HepG2 (cell line): Measurements from ENCODE around the gene HLA-DRB1. TPM values are rescaled to one million over a fixed set of nuclear protein-coding genes. Genes with fewer than 3 reads are reported as not detected.
A peak's percentile ranks its signal among the peaks of the same experiment; 100 is the strongest.

Source experiments
- ATAC-seq: fragments of 200-7000 bp; cut with Tn5 transposase; 3 replicates; pipeline ENCODE4 v1.9.1; 2020; ENCODE audit warnings: mild to moderate bottlenecking, moderate library complexity
- Bru-seq: library from RNA; stranded (reverse); fragments of 400-500 nt; gene quantifications from one replicate; lab custom pipeline; 2021; lab: Mats Ljungman, UMichigan
- BruChase-seq, 2 experiments: library from RNA; stranded (reverse); fragments of 400-500 nt; gene quantifications; one replicate each; lab custom pipeline; 2021; lab: Mats Ljungman, UMichigan
- BruUV-seq: library from RNA; stranded (reverse); fragments of 400-500 nt; replicated peaks from 2 replicates; lab custom pipeline; 2021; lab: Mats Ljungman, UMichigan
- CTCF ChIA-PET: fragments of 300-600 bp; formaldehyde crosslinking; extraction: SDS; loops from one replicate; lab custom pipeline; 2021; ENCODE audit warnings: low total read pairs, inconsistent platforms, low intra/inter-chr PET ratio; lab: Yijun Ruan, JAX
- POLR2A ChIA-PET: fragments of 350-600 bp; sonication (Branson Sonifier 250); formaldehyde crosslinking; loops from one replicate; lab custom pipeline; 2020; ENCODE audit warnings: antibody characterized with exemption, inconsistent platforms; lab: Yijun Ruan, JAX
- DNase-seq: peaks from one replicate; pipeline ENCODE4 v3.0.0-alpha.2; 2015; ENCODE audit warnings: low spot score
- FAIRE-seq: peaks from 3 replicates; lab custom pipeline; 2011; peaks lifted over from hg19 to GRCh38; lab: Jason Lieb, UNC
- H2AFZ ChIP-seq: one replicate; pipeline ENCODE4 v1.6.1; 2011; ENCODE audit warnings: low read length, inconsistent platforms
- H3K27ac ChIP-seq: fragments of 300-600 bp; 3 replicates; pipeline ENCODE4 v1.8.0; 2011; ENCODE audit warnings: mixed run types, mild to moderate bottlenecking, mixed read lengths, low read length, inconsistent platforms; ENCODE audit not compliant: insufficient read depth; ENCODE audit errors: extremely low read length
- H3K27me3 ChIP-seq, 2 experiments: fragments of 200-600 bp in 1 of 2; 2 replicates in 1 of 2; 3 replicates in 1 of 2; pipeline versions ENCODE4 v1.6.0 to v1.8.0; 2011; ENCODE audit warnings: low read length in 2 of 2, mild to moderate bottlenecking in 2 of 2, moderate library complexity in 2 of 2, inconsistent platforms in 1 of 2; ENCODE audit not compliant: insufficient read depth in 2 of 2, control insufficient read depth in 1 of 2
- H3K36me3 ChIP-seq, 2 experiments: fragments of 200-600 bp in 1 of 2; replicated peaks in 1 of 2; 2 replicates in 1 of 2; 3 replicates in 1 of 2; pipeline versions ENCODE4 v1.5.1 to v1.8.0; 2011; ENCODE audit warnings: low read length in 2 of 2, inconsistent platforms in 1 of 2; ENCODE audit not compliant: insufficient read depth in 2 of 2, control insufficient read depth in 1 of 2
- H3K4me1 ChIP-seq: 2 replicates; pipeline ENCODE4 v1.5.1; 2012; ENCODE audit warnings: low read length, inconsistent platforms; ENCODE audit not compliant: insufficient read depth
- H3K4me2 ChIP-seq: 2 replicates; pipeline ENCODE4 v1.6.0; 2011; ENCODE audit warnings: low read depth, low read length, inconsistent platforms
- H3K4me3 ChIP-seq, 3 experiments: fragments of 200-600 bp in 1 of 3; sonication (generic), shearing (Covaris generic) in 1 of 3; replicated peaks in 1 of 3; 2 replicates each; pipeline ENCODE4 v1.5.1; 2011 to 2016; ENCODE audit warnings: low read length in 3 of 3, inconsistent platforms in 2 of 3, low read depth in 2 of 3, mild to moderate bottlenecking in 2 of 3, control low read depth in 1 of 3, mixed read lengths in 1 of 3; ENCODE audit not compliant: insufficient read depth in 1 of 3
- H3K79me2 ChIP-seq: one replicate; pipeline ENCODE4 v1.6.1; 2011; ENCODE audit warnings: low read length, inconsistent platforms; ENCODE audit not compliant: insufficient read depth
- H3K9ac ChIP-seq: 2 replicates; pipeline ENCODE4 v1.6.0; 2011; ENCODE audit warnings: mild to moderate bottlenecking, low read depth, low read length, inconsistent platforms; ENCODE audit not compliant: insufficient read depth
- H3K9me3 ChIP-seq: 2 replicates; pipeline ENCODE4 v1.5.1; 2012; ENCODE audit warnings: mild to moderate bottlenecking, low read length
- H4K20me1 ChIP-seq: 2 replicates; pipeline ENCODE4 v1.6.0; 2011; ENCODE audit warnings: inconsistent platforms, mild to moderate bottlenecking, low read length, moderate library complexity; ENCODE audit not compliant: insufficient read depth
- CREB1 ChIP-seq, 2 experiments: fragments of 450-650 bp in 1 of 2; IDR thresholded peaks; 2 replicates each; pipeline ENCODE4 v1.6.1; 2016 to 2017; ENCODE audit warnings: control low read depth in 1 of 2, mild to moderate bottlenecking in 1 of 2, missing compliant biosample characterization in 1 of 2, missing genetic modification characterization in 1 of 2
- ELK4 ChIP-seq: sonication (generic); formaldehyde crosslinking; IDR thresholded peaks from 2 replicates; pipeline ENCODE4 v1.9.0; 2021; ENCODE audit warnings: missing genetic modification reagents, borderline replicate concordance
- RFX5 ChIP-seq: IDR thresholded peaks from 2 replicates; pipeline ENCODE4 v1.6.1; 2011; ENCODE audit warnings: low read depth, low read length, improper control_type of control experiment
- RFXANK ChIP-seq: IDR thresholded peaks from 2 replicates; pipeline ENCODE4 v1.6.1; 2016
- RFXAP ChIP-seq: sonication (generic); formaldehyde crosslinking; IDR thresholded peaks from 2 replicates; pipeline ENCODE4 v1.4.0; 2020; ENCODE audit warnings: missing genetic modification reagents, borderline replicate concordance
- SUZ12 ChIP-seq: fragments of 150-350 bp; IDR thresholded peaks from 2 replicates; pipeline ENCODE4 v1.6.1; 2014; ENCODE audit warnings: low read depth, low read length
- WGBS: methylation state at CpG from one replicate; pipeline ENCODE4 v1.1.6; 2017; ENCODE audit warnings: low lambda C conversion rate; 5-methylcytosine and 5-hydroxymethylcytosine counted together
- in situ Hi-C: cut with HindIII; loops from 2 replicates; pipeline ENCODE4 v1.10.0; 2017; ENCODE audit warnings: low pct_unique_long_range_greater_than_20kb; ENCODE audit not compliant: extremely low pct_ligation_motif_present
- intact Hi-C: fragments of 100-400 bp; cut with micrococcal nuclease; formaldehyde crosslinking; loops from one replicate; pipeline ENCODE4 v1.10.0; 2022; ENCODE audit not compliant: unreplicated experiment
- long read RNA-seq, 2 experiments: library from RNA in 1 of 2; library from polyadenylated mRNA in 1 of 2; stranded (forward) in 1 of 2; unstranded in 1 of 2; transcript quantifications; one replicate each; pipeline ENCODE4 v2.0.0, GENCODE V29; 2019 to 2022
- polyA minus RNA-seq, 3 experiments: library from RNA; depleted of rRNA, polyadenylated mRNA; stranded (reverse); fragments of >200 nt; gene quantifications; 2 replicates each; pipeline ENCODE4 v1.2.3, GENCODE V29; 2011; ENCODE audit warnings: low replicate concordance in 1 of 3
- polyA plus RNA-seq, 8 experiments: library from polyadenylated mRNA; depleted of rRNA in 3 of 8; stranded (reverse) in 7 of 8; unstranded in 1 of 8; fragments of >200 nt; fragmentation: Illumina TruSeq in 4 of 8; extraction: Trizol in 4 of 8; gene quantifications; 2 replicates each; pipeline versions ENCODE4 v1.2.1 to v1.2.3, GENCODE V29; 2011 to 2016; ENCODE audit warnings: low read depth in 4 of 8, missing spikeins in 1 of 8, mixed read lengths in 1 of 8; ENCODE audit not compliant: insufficient read depth in 1 of 8
- total RNA-seq, 5 experiments: library from RNA; depleted of rRNA; stranded (reverse); fragments of >200 nt; fragmentation: Illumina TruSeq; extraction: Trizol; gene quantifications; 2 replicates each; pipeline ENCODE4 v1.2.3, GENCODE V29; 2016; ENCODE audit warnings: low read depth in 1 of 5

The HLA-DRB1 gene
- total RNA-seq (2016; rRNA removed; fragmentation: Illumina TruSeq; extraction: Trizol) = 0.09 TPM in 1 of 2 replicates, not detected in the other
- total RNA-seq (2016; cell fraction: cytosol; rRNA removed; fragmentation: Illumina TruSeq; extraction: Trizol; ENCODE audit: low read depth) = not detected in 2 replicates
- total RNA-seq (2016; cell fraction: insoluble cytoplasmic fraction; rRNA removed; fragmentation: Illumina TruSeq; extraction: Trizol) = not detected in 2 replicates
- not detected in 2 replicates for total RNA-seq (2016; cell fraction: membrane; rRNA removed; fragmentation: Illumina TruSeq; extraction: Trizol)
- total RNA-seq (2016; cell fraction: nucleus; rRNA removed; fragmentation: Illumina TruSeq; extraction: Trizol) = not detected in 2 replicates
- not detected in 2 replicates for polyA plus RNA-seq (2011; rRNA removed)
- polyA plus RNA-seq (2011; cell fraction: cytosol; rRNA removed) = 0.11 and 0.13 TPM in 2 replicates
- polyA plus RNA-seq (2011; cell fraction: nucleus; rRNA removed) = 0.28 TPM in 1 of 2 replicates, not detected in the other
- not detected in 2 replicates for polyA plus RNA-seq (2012)
- polyA plus RNA-seq (2016; cell fraction: cytosol; fragmentation: Illumina TruSeq; extraction: Trizol; ENCODE audit: low read depth) = not detected in 2 replicates
- not detected in 2 replicates for polyA plus RNA-seq (2016; cell fraction: insoluble cytoplasmic fraction; fragmentation: Illumina TruSeq; extraction: Trizol; ENCODE audit: low read depth)
- polyA plus RNA-seq (2016; cell fraction: membrane; fragmentation: Illumina TruSeq; extraction: Trizol; ENCODE audit: low read depth) = not detected in 2 replicates
- polyA plus RNA-seq (2016; cell fraction: nucleus; fragmentation: Illumina TruSeq; extraction: Trizol; ENCODE audit: insufficient read depth, low read depth) = not detected in 2 replicates
- 0.23 TPM in 1 of 2 replicates, not detected in the other for polyA minus RNA-seq (2011; rRNA and poly(A)+ RNA removed; ENCODE audit: low replicate concordance)
- polyA minus RNA-seq (2011; cell fraction: cytosol; rRNA and poly(A)+ RNA removed) = not detected in 2 replicates
- not detected in 2 replicates for polyA minus RNA-seq (2011; cell fraction: nucleus; rRNA and poly(A)+ RNA removed)
- Bru-seq, nascent RNA = percentile 20 among the genes with signal in this experiment
- percentile 26 among the genes with signal in this experiment for BruChase-seq, experiment 1, labeled RNA remaining after a 6-hour chase
- BruChase-seq, experiment 2, labeled RNA remaining after a 2-hour chase = percentile 30 among the genes with signal in this experiment
- long read RNA-seq, experiment 1 = 0 reads
- long read RNA-seq, experiment 2 = 0 reads

- Histone ChIP-seq H4K20me1 (no peaks in the 10 kb centered on the region), H3K4me1 (no peaks in the 10 kb centered on the region), H3K27ac (no peak within 1 kb of the TSS), H3K27me3 (no peaks in the 10 kb centered on the region; a peak in 1 of 5 replicates), H2AFZ (no peak within 1 kb of the TSS), H3K4me2 (no peak within 1 kb of the TSS), H3K36me3 (no peaks in the 10 kb centered on the region), H3K9me3 (no peaks in the 10 kb centered on the region), H3K9ac (no peak within 1 kb of the TSS), H3K4me3 (no peak within 1 kb of the TSS), H3K79me2 (no peaks in the 10 kb centered on the region)
- intact Hi-C loops (no loop called here), in situ Hi-C loops (loop anchor here (5.0 kb wide), 1 partner anchor 63 kb away; no protein-coding TSS in a partner anchor)
- WGBS = 33% methylated on average over 8 of the region's 9 CpGs
- CTCF ChIA-PET = no interaction called here
- POLR2A ChIA-PET = no interaction called here
- ATAC-seq (peak; percentile 93), DNase-seq (peak; percentile 41), FAIRE-seq (peak; percentile 72)
- no TSS peak for BruUV-seq
- TF ChIP-seq RFXAP (CRISPR knock-in tag) (peak; percentile 84; the same call in 1 of the 2 replicates), CREB1 (IDR thresholded peaks at IDR 0.05) (no peak), CREB1 (CRISPR knock-in tag; IDR thresholded peaks at IDR 0.05) (peak; percentile 39; the same call in 1 of the 2 replicates), SUZ12 (no peak), RFX5 (peak; percentile 94), ELK4 (CRISPR knock-in tag) (no peak), RFXANK (CRISPR knock-in tag) (peak; percentile 96)
Measured at GRCh38 chr6:32589596-32590449, at the start of gene HLA-DRB1. TSS of gene HLA-DRB1 (minus strand) at chr6:32589848. CDS start at chr6:32589742, 106 bp downstream.
